SK-N-MC (cell line): ENCODE measurements around the gene VPS8.

Experiments used
- EZH2 ChIP-seq: fragments of 200-600 bp; sonication (generic); IDR thresholded peaks from one replicate; pipeline ENCODE4 v1.6.1; 2017; ENCODE audit warnings: antibody characterized with exemption
- POLR2AphosphoS5 ChIP-seq: IDR thresholded peaks from 2 replicates; pipeline ENCODE4 v1.6.1; 2012; ENCODE audit warnings: mild to moderate bottlenecking, low read depth, low read length, borderline replicate concordance

DNA sequence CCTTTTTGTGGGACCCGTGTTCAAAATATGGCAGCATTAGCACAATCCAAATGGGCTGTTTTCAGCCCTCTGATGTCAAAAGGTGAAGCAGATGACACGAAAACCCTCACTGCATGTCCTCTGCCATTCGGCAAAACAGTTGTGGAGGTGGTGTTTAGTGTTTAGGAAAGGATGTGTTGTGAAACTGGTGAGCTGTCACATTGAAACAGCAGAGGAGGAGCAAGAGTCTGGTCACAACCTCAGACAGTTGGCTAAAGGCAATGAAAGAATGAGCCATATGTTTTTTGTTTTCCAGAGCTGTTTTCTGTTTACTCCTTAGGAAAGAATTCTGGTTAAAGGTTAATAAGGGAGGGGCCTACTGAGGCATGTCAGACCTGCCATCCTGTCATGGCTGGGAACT lies 140.7 kb downstream of the VPS8 start:
- TF ChIP-seq POLR2AphosphoS5 (no peak), EZH2 (no peak)
